Measurements from ENCODE around the gene NR1H3.

DNA sequence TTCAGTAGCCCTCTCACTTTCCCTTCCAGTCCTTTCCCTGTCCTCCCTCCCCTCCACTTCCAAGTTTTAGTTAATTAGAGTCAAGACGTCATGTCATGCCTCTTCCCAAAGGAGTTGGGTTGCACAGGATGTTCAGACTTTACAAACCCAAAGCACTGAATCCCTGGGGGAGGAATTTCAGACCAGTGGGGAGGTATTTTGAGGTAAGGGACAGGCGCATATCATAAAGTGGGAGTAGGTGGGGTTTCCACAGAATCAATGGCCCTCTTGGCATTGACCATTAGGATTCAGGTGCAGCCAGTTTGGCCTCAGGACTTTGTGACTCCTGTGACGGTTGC is 8.4 kb upstream of the NR1H3 start:
- TF ChIP-seq RAD21 (conservative IDR thresholded peaks at IDR 0.05 in 1 of 2, IDR thresholded peaks at IDR 0.05 in 1 of 2) (no peak), PHF8 (IDR thresholded peaks at IDR 0.05; ENCODE audit: borderline replicate concordance, low read depth) (no peak; the same call in 1 of the 2 replicates), ZFP36 (IDR thresholded peaks at IDR 0.05; ENCODE audit: borderline replicate concordance, partially characterized antibody) (no peak), POLR2A (IDR thresholded peaks at IDR 0.05; ENCODE audit: low read length) (no peak), EP300 (IDR thresholded peaks at IDR 0.05) (no peak), HDAC2 (IDR thresholded peaks at IDR 0.05) (no peak), MAZ (IDR thresholded peaks at IDR 0.05; ENCODE audit: borderline replicate concordance, low read depth, low read length) (no peak), RCOR1 (IDR thresholded peaks at IDR 0.05; ENCODE audit: low read depth, low read length) (no peak)
- TF ChIP-seq, protein P1, sequence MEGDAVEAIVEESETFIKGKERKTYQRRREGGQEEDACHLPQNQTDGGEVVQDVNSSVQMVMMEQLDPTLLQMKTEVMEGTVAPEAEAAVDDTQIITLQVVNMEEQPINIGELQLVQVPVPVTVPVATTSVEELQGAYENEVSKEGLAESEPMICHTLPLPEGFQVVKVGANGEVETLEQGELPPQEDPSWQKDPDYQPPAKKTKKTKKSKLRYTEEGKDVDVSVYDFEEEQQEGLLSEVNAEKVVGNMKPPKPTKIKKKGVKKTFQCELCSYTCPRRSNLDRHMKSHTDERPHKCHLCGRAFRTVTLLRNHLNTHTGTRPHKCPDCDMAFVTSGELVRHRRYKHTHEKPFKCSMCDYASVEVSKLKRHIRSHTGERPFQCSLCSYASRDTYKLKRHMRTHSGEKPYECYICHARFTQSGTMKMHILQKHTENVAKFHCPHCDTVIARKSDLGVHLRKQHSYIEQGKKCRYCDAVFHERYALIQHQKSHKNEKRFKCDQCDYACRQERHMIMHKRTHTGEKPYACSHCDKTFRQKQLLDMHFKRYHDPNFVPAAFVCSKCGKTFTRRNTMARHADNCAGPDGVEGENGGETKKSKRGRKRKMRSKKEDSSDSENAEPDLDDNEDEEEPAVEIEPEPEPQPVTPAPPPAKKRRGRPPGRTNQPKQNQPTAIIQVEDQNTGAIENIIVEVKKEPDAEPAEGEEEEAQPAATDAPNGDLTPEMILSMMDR (IDR thresholded peaks at IDR 0.05) = no peak

Measured in A549 (cell line).